Activated CD4-positive, CD25-positive, alpha-beta regulatory T cell treated with anti-CD3 and anti-CD28 coated beads, Interleukin-2, amount 50 U/mL, for 16 hours (primary cell): ENCODE measurements around the gene SH3RF3.

ENCODE experiments used
- DNase-seq: peaks from one replicate; pipeline ENCODE4 v3.0.0-alpha.2; 2020; ENCODE audit warnings: low read depth, low spot score

Gene SH3RF3

DNA sequence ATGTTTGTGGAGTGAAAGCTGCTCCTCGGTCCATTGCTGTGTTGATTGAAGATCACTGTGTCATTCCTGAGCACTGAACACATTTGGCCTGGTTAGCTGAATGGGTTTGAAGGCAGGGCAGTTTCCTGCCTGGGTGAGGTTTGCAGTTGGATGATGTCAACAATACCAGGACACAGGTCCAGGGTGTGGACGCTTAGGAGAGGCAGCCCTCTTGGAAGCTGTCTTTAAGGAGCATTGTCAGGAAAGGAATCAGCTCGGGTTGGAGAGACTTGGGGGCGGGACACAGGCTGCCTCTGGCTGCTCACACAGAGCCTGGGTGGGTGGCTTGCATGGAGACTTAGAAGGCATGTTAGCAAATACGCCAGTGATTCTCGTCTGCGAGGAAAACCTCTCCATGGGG lies 247.1 kb downstream of the SH3RF3 start:
- no peak for DNase-seq

DNA sequence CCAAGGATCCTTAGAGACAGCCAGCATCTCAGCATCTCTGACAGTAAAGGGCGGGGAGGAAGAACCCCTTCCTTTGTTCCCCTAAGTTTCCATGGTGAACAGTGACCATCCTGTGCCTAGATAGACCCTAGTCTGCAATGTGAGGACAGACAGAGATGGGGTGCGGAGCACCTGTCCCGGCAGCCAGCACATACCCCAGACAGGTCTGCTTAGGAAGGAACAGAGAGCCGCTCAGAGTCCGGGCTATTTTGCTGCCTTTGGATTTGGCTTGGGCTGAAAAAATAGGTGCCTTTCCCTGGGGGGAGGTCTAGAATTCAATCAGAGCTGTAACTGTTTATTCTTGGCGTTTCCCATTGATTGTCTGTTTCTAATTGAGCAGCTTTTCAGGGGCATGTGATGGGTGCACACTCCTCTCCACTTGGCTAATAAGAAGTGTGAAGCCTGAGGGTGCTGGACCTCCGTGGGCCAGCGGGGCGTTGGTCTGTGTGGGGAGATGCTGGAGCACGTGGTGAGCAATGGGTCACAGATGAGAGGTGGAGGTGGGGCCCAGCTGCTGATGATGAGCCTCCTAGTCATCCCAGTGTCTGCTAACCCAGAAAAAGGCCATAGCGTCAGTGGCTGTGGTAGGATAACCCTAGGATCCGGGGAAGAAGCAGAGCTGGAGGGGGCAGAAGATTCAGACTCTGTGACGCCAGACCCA lies 247.9 kb downstream of the SH3RF3 start:
- no peak for DNase-seq

GRCh38 chr2:109377976-109378375 lies 249.0 kb downstream of the SH3RF3 start:
- no peak for DNase-seq

DNA sequence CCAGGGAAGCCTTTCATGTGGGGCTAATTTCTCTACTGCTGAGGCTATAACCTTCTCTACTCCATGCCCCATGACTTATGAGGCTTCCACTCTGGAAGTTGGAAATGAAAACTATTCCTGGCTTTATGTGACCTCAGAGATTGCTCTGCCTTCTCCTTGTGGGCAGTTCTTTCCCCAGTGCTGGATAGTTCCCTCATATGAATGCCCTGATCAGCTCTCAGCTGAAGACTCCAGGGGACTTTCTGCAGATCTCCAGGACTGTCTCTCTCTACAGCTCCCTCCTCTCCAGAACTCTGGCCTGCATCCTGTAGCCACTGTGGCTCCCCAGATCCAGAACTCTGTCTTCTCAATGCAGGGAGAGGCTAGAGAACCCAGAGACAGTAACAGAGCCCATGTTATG lies 249.7 kb downstream of the SH3RF3 start:
- DNase-seq: no peak

DNA sequence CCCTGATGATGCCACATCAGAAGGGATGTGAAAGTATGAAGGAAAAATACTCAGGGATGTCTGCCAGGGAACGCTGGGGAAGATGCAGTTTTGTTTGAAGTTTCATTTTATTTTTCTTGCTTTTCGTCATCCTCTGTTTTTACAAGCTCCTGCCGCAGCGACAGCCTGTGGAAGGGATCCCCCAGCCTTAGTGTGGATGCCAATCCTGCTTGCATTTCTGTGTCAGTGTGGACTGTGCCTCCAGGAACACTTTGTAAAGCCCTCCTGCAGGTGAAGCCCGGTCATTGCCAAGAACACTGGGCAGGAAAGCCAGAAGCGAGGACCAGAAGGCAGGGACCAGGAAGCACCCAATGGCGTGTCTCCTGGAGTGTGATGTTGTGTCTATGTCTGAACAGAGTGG lies 250.5 kb downstream of the SH3RF3 start:
- DNase-seq: no peak

- no peak for DNase-seq
These were observed 251.7 kb downstream of the SH3RF3 start for GRCh38 chr2:109380502-109381326.

- no peak for DNase-seq
These were observed 252.4 kb downstream of the SH3RF3 start for GRCh38 chr2:109381327-109381820.

GRCh38 chr2:109382226-109382895 lies 253.4 kb downstream of the SH3RF3 start:
- no peak for DNase-seq

DNA sequence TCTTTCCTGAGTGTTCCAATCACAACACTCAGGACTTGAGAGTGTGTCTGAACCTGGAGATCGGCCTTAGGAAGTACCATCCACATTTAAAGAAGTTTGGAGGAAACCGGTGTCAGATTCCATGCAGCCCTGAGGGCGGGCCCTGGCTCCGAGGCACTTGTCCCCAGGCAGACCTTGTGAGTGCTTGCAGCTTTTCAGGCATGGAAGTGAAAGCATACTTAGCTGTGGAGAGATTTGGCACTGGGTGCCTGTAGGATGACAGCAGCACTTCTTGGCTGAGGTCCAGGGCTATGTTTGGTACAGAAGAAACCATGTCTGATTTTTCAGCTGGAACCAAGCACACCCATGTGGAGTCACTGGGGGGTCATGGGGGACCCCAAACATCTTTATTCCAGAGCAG lies 253.9 kb downstream of the SH3RF3 start:
- no peak for DNase-seq

DNA sequence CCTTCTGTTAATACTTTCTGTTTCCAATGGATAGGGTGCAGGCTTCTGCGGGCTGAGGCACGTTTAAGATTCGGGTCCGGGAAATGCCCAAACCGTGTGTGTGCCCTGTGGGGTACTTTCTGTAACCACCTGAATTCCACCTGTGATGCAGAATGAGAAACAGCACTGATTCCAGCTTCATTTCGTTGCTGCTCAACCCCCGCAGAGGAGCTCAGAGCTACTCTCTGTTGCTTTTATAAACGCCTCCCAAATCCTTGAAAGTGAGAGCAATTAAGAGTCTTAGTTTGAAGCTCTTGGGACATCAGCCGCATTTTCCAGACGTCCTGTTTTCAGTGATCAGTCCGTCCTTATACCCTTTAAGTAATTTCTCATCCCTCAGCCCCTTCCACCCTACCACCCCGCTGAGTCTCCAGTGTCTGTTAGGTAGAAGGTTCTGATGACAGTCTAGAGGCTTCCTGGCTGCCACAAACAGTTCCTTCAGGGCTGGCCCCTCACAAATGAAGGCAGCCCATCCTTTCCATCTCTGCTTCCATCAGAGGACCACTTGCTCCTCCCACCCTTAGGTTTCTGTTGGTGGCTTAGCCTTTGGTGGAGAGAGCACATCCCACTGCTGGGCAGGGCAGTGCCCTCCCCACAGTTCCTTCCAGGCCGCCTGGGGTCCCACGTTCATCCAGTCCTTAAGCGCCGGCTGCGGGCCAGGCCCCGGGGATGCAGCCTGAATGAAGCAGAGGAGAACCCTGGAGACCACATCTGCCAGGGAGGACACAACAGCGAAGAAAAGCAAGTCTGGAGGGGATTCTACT lies 254.7 kb downstream of the SH3RF3 start:
- no peak for DNase-seq

- no peak for DNase-seq
These were observed 255.6 kb downstream of the SH3RF3 start for GRCh38 chr2:109384308-109385271.

DNA sequence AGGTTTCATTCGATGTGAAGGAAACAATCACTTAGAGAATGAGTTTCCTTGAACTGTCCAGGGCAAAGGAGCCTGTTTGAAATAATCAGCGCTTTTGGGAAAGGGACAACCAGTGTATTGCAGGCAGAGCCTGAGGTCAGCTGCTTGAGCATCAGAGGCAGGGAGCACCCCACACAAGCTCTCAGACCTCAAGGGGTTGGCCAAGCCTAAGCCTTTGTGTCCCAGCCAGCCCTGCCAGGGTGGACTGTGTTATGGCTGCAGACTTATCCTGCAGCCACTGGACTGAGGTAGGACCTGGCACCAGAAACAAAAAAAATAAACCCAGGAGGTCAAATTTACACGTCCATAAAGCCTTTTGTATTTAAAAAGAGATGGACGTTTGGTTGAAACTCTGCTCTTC lies 256.5 kb downstream of the SH3RF3 start:
- no peak for DNase-seq

DNA sequence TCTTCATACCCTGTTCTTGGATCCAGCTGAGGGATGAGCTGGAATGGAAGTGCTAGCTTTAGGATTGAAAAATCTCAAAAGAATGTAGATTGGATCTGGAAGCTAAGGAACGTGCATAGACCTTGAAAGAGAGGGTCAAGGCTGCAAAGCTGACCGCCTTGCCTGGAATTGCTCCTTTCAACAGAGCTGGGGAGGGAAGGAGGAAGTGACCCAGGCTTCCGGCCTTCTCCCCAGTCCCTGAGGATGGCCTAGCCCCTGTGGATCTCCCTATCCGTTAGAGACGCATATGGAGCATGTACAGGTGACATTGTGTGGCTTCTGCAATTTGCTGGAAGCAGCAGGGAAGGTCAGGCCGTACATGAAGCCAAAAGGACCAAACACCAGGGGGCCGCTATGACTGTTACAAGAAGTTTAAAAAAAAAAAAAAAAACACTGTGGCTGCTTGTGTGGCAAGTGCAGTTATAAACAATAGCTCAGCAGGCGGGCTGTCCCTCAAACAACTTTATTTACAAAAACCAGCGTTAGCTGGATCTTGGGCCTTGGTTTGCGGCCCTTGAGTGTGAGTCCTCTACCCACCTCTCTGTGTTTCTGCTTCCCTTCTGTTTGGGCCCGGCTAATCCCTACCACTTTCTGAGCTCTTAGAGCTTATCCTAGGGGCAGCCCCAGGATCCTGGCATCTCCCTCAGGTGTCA lies 257.1 kb downstream of the SH3RF3 start:
- DNase-seq: no peak

DNA sequence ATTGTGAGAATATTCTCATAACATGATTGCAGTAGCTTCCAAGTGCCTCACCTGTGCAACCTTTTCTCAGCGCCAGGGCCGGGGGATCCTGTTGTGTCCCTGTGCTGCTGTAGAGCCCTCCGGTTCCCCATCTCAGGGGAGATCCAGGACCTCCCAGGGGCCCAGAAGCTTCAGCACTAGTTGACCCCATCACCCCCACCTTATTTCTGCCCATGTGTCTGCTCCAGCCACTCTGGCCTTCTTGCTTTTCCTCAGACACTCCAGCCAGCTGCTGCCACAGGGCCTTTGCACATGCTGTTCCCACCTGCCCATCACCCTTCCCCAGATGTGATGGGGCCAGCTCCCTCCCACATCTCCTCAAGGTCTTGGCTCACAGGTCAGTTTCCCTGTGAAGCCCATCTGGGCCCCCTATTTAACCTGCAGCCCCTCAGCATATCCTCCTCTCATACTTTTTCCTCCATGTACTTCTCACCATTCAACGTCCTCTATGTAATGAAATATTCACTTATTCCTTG lies 258.3 kb downstream of the SH3RF3 start:
- no peak for DNase-seq

GRCh38 chr2:109387778-109388469 lies 258.9 kb downstream of the SH3RF3 start:
- no peak for DNase-seq

DNA sequence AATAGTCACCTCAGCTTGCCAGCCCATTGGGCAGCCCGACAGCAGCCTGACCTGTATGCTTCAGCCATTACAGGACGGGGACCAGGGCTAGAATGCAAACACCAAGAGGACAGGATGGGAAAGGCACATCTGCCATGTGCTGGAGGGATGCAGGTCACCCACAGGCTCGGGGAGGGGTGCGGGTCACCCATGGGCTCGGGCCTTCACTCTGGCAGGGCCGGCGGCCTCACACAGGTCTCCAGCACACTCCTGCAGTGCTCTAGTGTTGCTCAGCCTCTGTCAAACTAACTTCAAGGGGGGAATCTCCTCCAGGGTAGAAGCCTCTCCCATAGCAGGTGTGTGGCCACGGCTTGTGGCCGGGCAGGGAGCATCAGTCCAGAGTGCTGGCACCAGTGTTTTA lies 262.2 kb downstream of the SH3RF3 start:
- DNase-seq: no peak

DNA sequence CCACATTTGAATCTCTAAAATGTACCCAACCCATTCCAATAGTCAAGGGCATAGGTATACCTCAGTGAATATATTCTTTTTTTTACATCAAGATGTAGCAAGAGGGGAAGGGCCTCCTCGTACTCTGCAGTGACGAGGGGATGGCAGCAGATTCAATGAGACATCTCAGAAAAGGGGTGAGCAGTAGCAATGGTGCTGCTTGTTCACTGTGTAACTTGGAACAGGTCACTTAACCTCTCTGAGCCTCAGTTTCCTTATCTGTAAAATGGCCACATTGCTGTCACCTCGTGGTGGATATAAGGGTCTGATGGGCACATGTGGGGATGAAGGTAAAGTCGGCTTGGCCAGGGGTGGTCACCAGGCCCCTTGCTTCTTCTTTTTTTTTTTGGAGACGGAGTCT lies 263.1 kb downstream of the SH3RF3 start:
- DNase-seq: no peak

GRCh38 chr2:109392816-109393661 lies 264.0 kb downstream of the SH3RF3 start:
- DNase-seq: no peak
